Mesothelial cell of epicardium (in vitro differentiated cells): ENCODE data around the gene NUAK2. TPM values are rescaled to one million over a fixed set of nuclear protein-coding genes. Genes with fewer than 3 reads are reported as not detected.

Experiments used
- DNase-seq, 2 experiments: peaks; one replicate each; pipeline ENCODE4 v3.0.0; 2021; ENCODE audit warnings: low spot score in 2 of 2; ENCODE audit not compliant: unreplicated experiment in 2 of 2
- H3K27ac Mint-ChIP-seq: 2 replicates; pipeline ENCODE4 v1.8.0; 2021; ENCODE audit warnings: mixed read lengths
- H3K27me3 Mint-ChIP-seq: 2 replicates; pipeline ENCODE4 v1.8.0; 2021; ENCODE audit warnings: low read depth, mixed read lengths
- H3K36me3 Mint-ChIP-seq: 2 replicates; pipeline ENCODE4 v1.8.0; 2021; ENCODE audit warnings: mixed read lengths
- H3K4me1 Mint-ChIP-seq: 2 replicates; pipeline ENCODE4 v1.8.0; 2021; ENCODE audit warnings: mixed read lengths
- H3K4me3 Mint-ChIP-seq: 2 replicates; pipeline ENCODE4 v1.8.0; 2021; ENCODE audit warnings: mild to moderate bottlenecking, moderate library complexity, mixed read lengths
- H3K9me3 Mint-ChIP-seq: 2 replicates; pipeline ENCODE4 v1.8.0; 2021; ENCODE audit warnings: mixed read lengths
- total RNA-seq: library from RNA; stranded (reverse); gene quantifications from 3 replicates; pipeline ENCODE4 v1.2.1, GENCODE V29; 2021
- TF ChIP-seq, protein P1 (sequence below): fragments of 200-600 bp; sonication (generic); IDR thresholded peaks from one replicate; pipeline ENCODE4 v1.5.0; 2021; ENCODE audit warnings: antibody characterized with exemption; ENCODE audit not compliant: unreplicated experiment

The NUAK2 gene
- total RNA-seq, 1 donor from 2014 or later: 5.7 TPM

- Mint-ChIP-seq H3K27me3 (peaks cover 17% of the 10 kb centered on the region), H3K36me3 (no peaks in the 10 kb centered on the region), H3K4me1 (peaks cover 26% of the 10 kb centered on the region), H3K9me3 (no peaks in the 10 kb centered on the region), H3K27ac (peak overlapping the region; percentile 43), H3K4me3 (no peak overlapping the region)
- no peak for DNase-seq
- TF ChIP-seq, protein P1, sequence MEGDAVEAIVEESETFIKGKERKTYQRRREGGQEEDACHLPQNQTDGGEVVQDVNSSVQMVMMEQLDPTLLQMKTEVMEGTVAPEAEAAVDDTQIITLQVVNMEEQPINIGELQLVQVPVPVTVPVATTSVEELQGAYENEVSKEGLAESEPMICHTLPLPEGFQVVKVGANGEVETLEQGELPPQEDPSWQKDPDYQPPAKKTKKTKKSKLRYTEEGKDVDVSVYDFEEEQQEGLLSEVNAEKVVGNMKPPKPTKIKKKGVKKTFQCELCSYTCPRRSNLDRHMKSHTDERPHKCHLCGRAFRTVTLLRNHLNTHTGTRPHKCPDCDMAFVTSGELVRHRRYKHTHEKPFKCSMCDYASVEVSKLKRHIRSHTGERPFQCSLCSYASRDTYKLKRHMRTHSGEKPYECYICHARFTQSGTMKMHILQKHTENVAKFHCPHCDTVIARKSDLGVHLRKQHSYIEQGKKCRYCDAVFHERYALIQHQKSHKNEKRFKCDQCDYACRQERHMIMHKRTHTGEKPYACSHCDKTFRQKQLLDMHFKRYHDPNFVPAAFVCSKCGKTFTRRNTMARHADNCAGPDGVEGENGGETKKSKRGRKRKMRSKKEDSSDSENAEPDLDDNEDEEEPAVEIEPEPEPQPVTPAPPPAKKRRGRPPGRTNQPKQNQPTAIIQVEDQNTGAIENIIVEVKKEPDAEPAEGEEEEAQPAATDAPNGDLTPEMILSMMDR: no peak
These were observed 29.2 kb upstream of the NUAK2 start for GRCh38 chr1:205350691-205351141.

GRCh38 chr1:205350124-205350523 is 28.6 kb upstream of the NUAK2 start:
- no peak for DNase-seq
- Mint-ChIP-seq H3K36me3 (no peaks in the 10 kb centered on the region), H3K27ac (no peak overlapping the region), H3K4me3 (no peak overlapping the region), H3K27me3 (peaks cover 22% of the 10 kb centered on the region), H3K4me1 (peaks cover 25% of the 10 kb centered on the region), H3K9me3 (no peaks in the 10 kb centered on the region)
- TF ChIP-seq, protein P1: no peak

GRCh38 chr1:205348554-205349487 is 27.3 kb upstream of the NUAK2 start:
- Mint-ChIP-seq H3K27ac (no peak overlapping the region), H3K4me3 (no peak overlapping the region), H3K4me1 (peaks cover 29% of the 10 kb centered on the region), H3K36me3 (no peaks in the 10 kb centered on the region), H3K27me3 (peaks cover 34% of the 10 kb centered on the region), H3K9me3 (no peaks in the 10 kb centered on the region)
- TF ChIP-seq, protein P1: no peak
- DNase-seq: no peak

DNA sequence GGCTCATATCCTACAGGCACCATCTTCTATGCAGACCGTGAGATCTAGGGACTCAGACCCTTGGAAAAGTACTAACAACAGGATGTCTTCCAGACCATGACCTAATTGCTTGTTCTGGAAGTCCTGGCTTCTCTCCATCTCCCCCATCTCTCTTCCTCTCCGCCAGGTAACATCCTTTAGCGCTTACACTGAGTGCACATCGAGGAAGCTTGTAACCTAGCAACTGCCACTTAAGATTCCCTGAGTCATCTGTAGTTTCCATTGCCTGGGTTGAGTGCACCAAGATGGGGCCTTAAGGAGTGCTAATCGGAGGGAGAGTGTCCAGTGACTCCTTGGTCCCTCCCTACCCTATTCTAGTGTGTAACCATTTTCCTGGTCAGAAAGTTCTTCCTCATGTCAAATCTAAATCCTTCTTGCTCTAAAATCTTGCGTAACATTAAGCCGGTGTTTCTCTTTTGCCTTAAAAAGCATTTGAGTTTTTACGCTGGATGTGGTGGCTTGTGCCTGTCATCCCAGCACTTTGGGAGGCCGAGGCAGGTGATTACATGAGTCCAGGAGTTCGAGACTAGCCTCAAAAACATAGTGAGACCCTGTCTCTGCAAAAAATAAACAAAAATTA is 25.5 kb upstream of the NUAK2 start:
- no peak for DNase-seq
- peaks cover 29% of the 10 kb centered on the region for H3K4me1 Mint-ChIP-seq
- H3K27me3 Mint-ChIP-seq: peaks cover 50% of the 10 kb centered on the region
- H3K27ac Mint-ChIP-seq: no peak overlapping the region
- no peaks in the 10 kb centered on the region for H3K36me3 Mint-ChIP-seq
- H3K4me3 Mint-ChIP-seq: no peak overlapping the region
- TF ChIP-seq, protein P1: no peak
- no peaks in the 10 kb centered on the region for H3K9me3 Mint-ChIP-seq

DNA sequence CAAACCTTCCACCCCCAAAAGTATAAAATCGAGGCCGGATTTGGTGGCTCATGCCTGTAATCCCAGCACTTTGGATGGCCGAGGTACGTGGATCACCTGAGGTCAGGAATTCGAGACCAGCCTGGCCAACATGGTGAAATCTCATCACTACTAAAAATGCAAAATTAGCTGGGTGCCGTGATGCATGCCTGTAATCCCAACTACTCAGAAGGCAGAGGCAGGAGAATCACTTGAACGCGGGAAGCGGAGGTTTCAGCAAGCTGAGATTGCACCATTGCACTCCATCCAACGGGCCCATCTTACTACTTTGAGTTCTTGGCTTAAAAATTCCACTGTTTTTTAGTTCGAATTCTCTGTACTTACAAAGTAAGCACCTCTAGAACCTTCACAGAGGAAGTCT is 24.2 kb upstream of the NUAK2 start:
- Mint-ChIP-seq H3K4me1 (peaks cover 23% of the 10 kb centered on the region), H3K4me3 (no peak overlapping the region), H3K9me3 (no peaks in the 10 kb centered on the region), H3K36me3 (no peaks in the 10 kb centered on the region), H3K27me3 (peaks cover 57% of the 10 kb centered on the region), H3K27ac (no peak overlapping the region)
- no peak for DNase-seq
- TF ChIP-seq, protein P1: no peak
